Activated gamma-delta T cell treated with Interleukin-2 at 50 U/mL for 16 hours (primary cell): Measurements from ENCODE around the gene NLRC5.

ENCODE experiments used
- DNase-seq: peaks from one replicate; pipeline ENCODE4 v3.0.0-alpha.2; 2020

Gene NLRC5

GRCh38 chr16:57026778-57027062 lies 37.4 kb downstream of the NLRC5 start:
- no peak for DNase-seq

- no peak for DNase-seq
Measured at GRCh38 chr16:57027067-57027466, 37.7 kb downstream of the NLRC5 start.

- no peak for DNase-seq
Measured at GRCh38 chr16:57028086-57028485, 38.7 kb downstream of the NLRC5 start.

- peak; percentile 61 for DNase-seq
Measured at GRCh38 chr16:57029161-57030160, 40.1 kb downstream of the NLRC5 start.

GRCh38 chr16:57030346-57030902 lies 41.1 kb downstream of the NLRC5 start:
- DNase-seq = no peak

GRCh38 chr16:57031156-57031555 lies 41.8 kb downstream of the NLRC5 start:
- no peak for DNase-seq

GRCh38 chr16:57032346-57032745 lies 43.0 kb downstream of the NLRC5 start:
- DNase-seq = no peak

- DNase-seq = no peak
Measured at GRCh38 chr16:57032931-57033330, 43.6 kb downstream of the NLRC5 start.

GRCh38 chr16:57036315-57036714 lies 47.0 kb downstream of the NLRC5 start:
- DNase-seq = no peak

GRCh38 chr16:57036945-57037344 lies 47.6 kb downstream of the NLRC5 start:
- no peak for DNase-seq

- no peak for DNase-seq
Measured at GRCh38 chr16:57038166-57038565, 48.8 kb downstream of the NLRC5 start.

GRCh38 chr16:57039148-57039812 lies 49.9 kb downstream of the NLRC5 start:
- DNase-seq = no peak

- peak; percentile 89 for DNase-seq
Measured at GRCh38 chr16:57041182-57042156, 52.1 kb downstream of the NLRC5 start.

- peak; percentile 80 for DNase-seq
Measured at GRCh38 chr16:57042157-57043111, 53.1 kb downstream of the NLRC5 start.

GRCh38 chr16:57043248-57043647 lies 53.9 kb downstream of the NLRC5 start:
- no peak for DNase-seq

GRCh38 chr16:57044931-57045693 lies 55.8 kb downstream of the NLRC5 start:
- no peak for DNase-seq

GRCh38 chr16:57045694-57046381 lies 56.5 kb downstream of the NLRC5 start:
- peak; percentile 56 for DNase-seq

- no peak for DNase-seq
Measured at GRCh38 chr16:57048095-57048494, 58.7 kb downstream of the NLRC5 start.

GRCh38 chr16:57049678-57050077 lies 60.3 kb downstream of the NLRC5 start:
- no peak for DNase-seq

- no peak for DNase-seq
Measured at GRCh38 chr16:57051696-57052228, 62.4 kb downstream of the NLRC5 start.
